ENCODE results near the gene FRS3. TPM values are rescaled to one million over a fixed set of nuclear protein-coding genes. Genes with fewer than 3 reads are reported as not detected.

Gene FRS3
- total and polyA plus RNA-seq, 2 of the 13 experiments (the other 11 are each of a cell fraction or from before 2014, with no cell fraction given), result 3.0 to 7.4 TPM

DNA sequence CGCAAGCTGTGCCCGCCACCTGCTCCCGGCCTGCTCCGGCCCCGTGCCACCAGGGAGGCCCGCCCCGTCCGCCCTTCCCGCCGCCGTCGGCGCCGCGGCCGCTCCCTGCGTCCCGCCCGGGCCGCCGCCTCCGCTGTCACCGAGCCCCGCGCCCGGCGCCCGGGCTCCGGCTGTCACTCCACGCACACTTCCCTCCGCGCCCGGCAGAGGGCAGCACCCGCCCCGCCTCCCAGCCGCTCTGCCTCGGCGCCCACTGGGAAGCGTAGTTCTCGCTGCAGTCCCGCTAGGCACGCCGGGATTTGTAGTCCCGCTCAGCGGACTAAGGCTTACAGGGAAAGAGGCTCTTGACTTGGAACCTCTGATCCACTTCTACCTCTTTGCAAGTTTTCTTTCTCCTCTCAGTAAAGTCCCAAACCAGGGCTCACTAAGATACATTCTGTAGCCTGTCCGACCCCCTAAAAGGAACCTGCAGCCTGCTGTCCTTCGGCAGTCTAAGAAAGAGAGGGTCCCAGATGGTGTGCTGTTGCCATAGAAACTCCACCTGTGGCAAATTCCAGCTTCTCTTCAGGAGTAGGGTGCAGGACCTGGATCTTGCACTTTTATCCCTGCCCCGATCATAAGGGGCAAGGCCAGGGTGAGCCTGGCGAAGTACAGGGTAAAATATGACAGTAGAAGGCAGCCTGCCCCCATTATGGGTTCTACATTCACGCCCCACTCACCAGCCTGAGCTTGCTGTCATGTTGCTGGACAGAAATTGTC is 44.1 kb downstream of the FRS3 start, which contains the start of gene TFEB (continued):
- no peak for TF ChIP-seq ZNF225 (CRISPR knock-in tag; IDR thresholded peaks at IDR 0.05)
- TF ChIP-seq RFX1 (IDR thresholded peaks at IDR 0.05), result peak; percentile 53
- TF ChIP-seq, protein P1, sequence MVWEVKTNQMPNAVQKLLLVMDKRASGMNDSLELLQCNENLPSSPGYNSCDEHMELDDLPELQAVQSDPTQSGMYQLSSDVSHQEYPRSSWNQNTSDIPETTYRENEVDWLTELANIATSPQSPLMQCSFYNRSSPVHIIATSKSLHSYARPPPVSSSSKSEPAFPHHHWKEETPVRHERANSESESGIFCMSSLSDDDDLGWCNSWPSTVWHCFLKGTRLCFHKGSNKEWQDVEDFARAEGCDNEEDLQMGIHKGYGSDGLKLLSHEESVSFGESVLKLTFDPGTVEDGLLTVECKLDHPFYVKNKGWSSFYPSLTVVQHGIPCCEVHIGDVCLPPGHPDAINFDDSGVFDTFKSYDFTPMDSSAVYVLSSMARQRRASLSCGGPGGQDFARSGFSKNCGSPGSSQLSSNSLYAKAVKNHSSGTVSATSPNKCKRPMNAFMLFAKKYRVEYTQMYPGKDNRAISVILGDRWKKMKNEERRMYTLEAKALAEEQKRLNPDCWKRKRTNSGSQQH (CRISPR knock-in tag; IDR thresholded peaks at IDR 0.05; ENCODE audit: low read depth), result peak; percentile 70; the same call in 1 of the 2 replicates
- TF ChIP-seq YY1 (IDR thresholded peaks at IDR 0.05; ENCODE audit: insufficient read depth, insufficient replicate concordance, low read depth, low read length), result peak; percentile 86
- TF ChIP-seq ZNF496 (CRISPR knock-in tag; IDR thresholded peaks at IDR 0.05; ENCODE audit: insufficient replicate concordance), result no peak
- no peak for TF ChIP-seq ZNF138 (CRISPR knock-in tag; IDR thresholded peaks at IDR 0.05; ENCODE audit: low read depth)
- no peak for TF ChIP-seq ZNF256 (CRISPR knock-in tag; conservative IDR thresholded peaks at IDR 0.05)
- TF ChIP-seq ZNF674 (CRISPR knock-in tag; IDR thresholded peaks at IDR 0.05; ENCODE audit: low read depth), result no peak
- TF ChIP-seq TBX2 (CRISPR knock-in tag; IDR thresholded peaks at IDR 0.05; ENCODE audit: borderline replicate concordance), result peak; percentile 33; the same call in 1 of the 2 replicates
- peak; percentile 84 for TF ChIP-seq SKI (IDR thresholded peaks at IDR 0.05; ENCODE audit: partially characterized antibody)
- TF ChIP-seq TGIF2 (CRISPR knock-in tag; IDR thresholded peaks at IDR 0.05), result peak; percentile 82
- TF ChIP-seq GATAD2A (CRISPR knock-in tag; IDR thresholded peaks at IDR 0.05), result peak; percentile 71; the same call in 1 of the 2 replicates
- TF ChIP-seq, protein P2, sequence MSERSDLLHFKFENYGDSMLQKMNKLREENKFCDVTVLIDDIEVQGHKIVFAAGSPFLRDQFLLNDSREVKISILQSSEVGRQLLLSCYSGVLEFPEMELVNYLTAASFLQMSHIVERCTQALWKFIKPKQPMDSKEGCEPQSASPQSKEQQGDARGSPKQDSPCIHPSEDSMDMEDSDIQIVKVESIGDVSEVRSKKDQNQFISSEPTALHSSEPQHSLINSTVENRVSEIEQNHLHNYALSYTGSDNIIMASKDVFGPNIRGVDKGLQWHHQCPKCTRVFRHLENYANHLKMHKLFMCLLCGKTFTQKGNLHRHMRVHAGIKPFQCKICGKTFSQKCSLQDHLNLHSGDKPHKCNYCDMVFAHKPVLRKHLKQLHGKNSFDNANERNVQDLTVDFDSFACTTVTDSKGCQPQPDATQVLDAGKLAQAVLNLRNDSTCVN (CRISPR knock-in tag; IDR thresholded peaks at IDR 0.05; ENCODE audit: borderline replicate concordance), result peak; percentile 47; the same call in 1 of the 2 replicates
- TF ChIP-seq HES4 (CRISPR knock-in tag; IDR thresholded peaks at IDR 0.05; ENCODE audit: borderline replicate concordance), result no peak
- TF ChIP-seq IKZF4 (CRISPR knock-in tag; IDR thresholded peaks at IDR 0.05; ENCODE audit: borderline replicate concordance, low read depth, not compliant biosample characterization), result peak; percentile 18
- 0 out of 2 replicates have a peak, but pooled peaks have one; percentile 55 for TF ChIP-seq ZNF567 (CRISPR knock-in tag; IDR thresholded peaks at IDR 0.05; ENCODE audit: borderline replicate concordance)
- TF ChIP-seq PHF20 (CRISPR knock-in tag; IDR thresholded peaks at IDR 0.05), result no peak; the same call in none of the 2 replicates
- 0 out of 2 replicates have a peak, but pooled peaks have one; percentile 26 for TF ChIP-seq SIX1 (CRISPR knock-in tag; IDR thresholded peaks at IDR 0.05; ENCODE audit: borderline replicate concordance)
- no peak for TF ChIP-seq ZNF558 (CRISPR knock-in tag; IDR thresholded peaks at IDR 0.05; ENCODE audit: borderline replicate concordance)
- TF ChIP-seq, protein P3, sequence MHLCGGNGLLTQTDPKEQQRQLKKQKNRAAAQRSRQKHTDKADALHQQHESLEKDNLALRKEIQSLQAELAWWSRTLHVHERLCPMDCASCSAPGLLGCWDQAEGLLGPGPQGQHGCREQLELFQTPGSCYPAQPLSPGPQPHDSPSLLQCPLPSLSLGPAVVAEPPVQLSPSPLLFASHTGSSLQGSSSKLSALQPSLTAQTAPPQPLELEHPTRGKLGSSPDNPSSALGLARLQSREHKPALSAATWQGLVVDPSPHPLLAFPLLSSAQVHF (CRISPR knock-in tag; IDR thresholded peaks at IDR 0.05), result no peak
- TF ChIP-seq, protein P4, sequence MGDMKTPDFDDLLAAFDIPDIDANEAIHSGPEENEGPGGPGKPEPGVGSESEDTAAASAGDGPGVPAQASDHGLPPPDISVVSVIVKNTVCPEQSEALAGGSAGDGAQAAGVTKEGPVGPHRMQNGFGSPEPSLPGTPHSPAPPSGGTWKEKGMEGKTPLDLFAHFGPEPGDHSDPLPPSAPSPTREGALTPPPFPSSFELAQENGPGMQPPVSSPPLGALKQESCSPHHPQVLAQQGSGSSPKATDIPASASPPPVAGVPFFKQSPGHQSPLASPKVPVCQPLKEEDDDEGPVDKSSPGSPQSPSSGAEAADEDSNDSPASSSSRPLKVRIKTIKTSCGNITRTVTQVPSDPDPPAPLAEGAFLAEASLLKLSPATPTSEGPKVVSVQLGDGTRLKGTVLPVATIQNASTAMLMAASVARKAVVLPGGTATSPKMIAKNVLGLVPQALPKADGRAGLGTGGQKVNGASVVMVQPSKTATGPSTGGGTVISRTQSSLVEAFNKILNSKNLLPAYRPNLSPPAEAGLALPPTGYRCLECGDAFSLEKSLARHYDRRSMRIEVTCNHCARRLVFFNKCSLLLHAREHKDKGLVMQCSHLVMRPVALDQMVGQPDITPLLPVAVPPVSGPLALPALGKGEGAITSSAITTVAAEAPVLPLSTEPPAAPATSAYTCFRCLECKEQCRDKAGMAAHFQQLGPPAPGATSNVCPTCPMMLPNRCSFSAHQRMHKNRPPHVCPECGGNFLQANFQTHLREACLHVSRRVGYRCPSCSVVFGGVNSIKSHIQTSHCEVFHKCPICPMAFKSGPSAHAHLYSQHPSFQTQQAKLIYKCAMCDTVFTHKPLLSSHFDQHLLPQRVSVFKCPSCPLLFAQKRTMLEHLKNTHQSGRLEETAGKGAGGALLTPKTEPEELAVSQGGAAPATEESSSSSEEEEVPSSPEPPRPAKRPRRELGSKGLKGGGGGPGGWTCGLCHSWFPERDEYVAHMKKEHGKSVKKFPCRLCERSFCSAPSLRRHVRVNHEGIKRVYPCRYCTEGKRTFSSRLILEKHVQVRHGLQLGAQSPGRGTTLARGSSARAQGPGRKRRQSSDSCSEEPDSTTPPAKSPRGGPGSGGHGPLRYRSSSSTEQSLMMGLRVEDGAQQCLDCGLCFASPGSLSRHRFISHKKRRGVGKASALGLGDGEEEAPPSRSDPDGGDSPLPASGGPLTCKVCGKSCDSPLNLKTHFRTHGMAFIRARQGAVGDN (CRISPR knock-in tag; IDR thresholded peaks at IDR 0.05), result peak; percentile 56
- peak; percentile 79 for TF ChIP-seq MIXL1 (CRISPR knock-in tag; IDR thresholded peaks at IDR 0.05)
- no peak for TF ChIP-seq ZNF7 (CRISPR knock-in tag; IDR thresholded peaks at IDR 0.05)
